Coronary artery (tissue), 2 donors: ENCODE data around the gene PALS1.

ENCODE experiments used
- DNase-seq: peaks from one replicate; pipeline ENCODE4 v3.0.0-alpha.2; 2017; ENCODE audit warnings: low spot score
- H3K27ac ChIP-seq, 2 donors: fragments of 200-600 bp; sonication (generic); one replicate each; pipeline ENCODE4 v1.5.1; 2016 to 2019
- H3K4me3 ChIP-seq: fragments of 200-600 bp; sonication (generic); 2 replicates; pipeline ENCODE4 v1.5.1; 2016; ENCODE audit warnings: mild to moderate bottlenecking, moderate library complexity
- CTCF ChIP-seq: fragments of 200-600 bp; sonication (generic); IDR thresholded peaks from one replicate; pipeline ENCODE4 v1.5.1; 2019; ENCODE audit warnings: antibody characterized with exemption

The PALS1 gene

GRCh38 chr14:67241411-67242167 is at the start of gene PALS1:
Gene PALS1 (plus strand): TSS chr14:67241435. CDS start chr14:67279171, 37,736 bp downstream.
- no peak for TF ChIP-seq CTCF
- Histone ChIP-seq H3K27ac (peak within 1 kb of the TSS; percentile 100), H3K4me3 (peak within 1 kb of the TSS; percentile 100)
- no peak for DNase-seq

DNA sequence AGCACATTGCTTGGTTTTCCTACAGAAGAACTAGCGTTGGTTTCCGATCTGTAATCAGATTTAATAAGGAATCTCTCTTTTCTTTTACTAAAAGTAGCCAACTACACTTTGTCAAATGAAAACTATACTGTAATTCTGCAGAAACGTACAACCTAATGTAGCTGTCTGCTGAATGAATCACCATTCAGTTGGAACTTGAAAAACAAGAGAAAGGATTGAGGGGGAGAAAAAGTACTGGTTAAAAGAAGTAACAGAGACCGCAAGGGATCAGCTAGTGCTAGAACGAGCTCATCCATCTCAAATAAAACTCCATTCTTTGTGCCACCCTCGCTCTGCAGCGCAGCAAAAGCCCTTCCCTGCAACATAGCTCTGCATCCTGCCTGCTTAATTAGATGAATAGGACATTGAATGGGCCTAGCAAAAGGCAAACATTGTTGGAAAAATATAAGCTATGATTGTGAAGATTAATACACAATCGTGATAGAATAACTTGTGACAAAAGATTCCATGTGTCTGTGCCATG is 49.4 kb upstream of the PALS1 start:
- no peak for DNase-seq
- Histone ChIP-seq H3K27ac (no peak overlapping the region), H3K4me3 (no peak overlapping the region)
- TF ChIP-seq CTCF = no peak

DNA sequence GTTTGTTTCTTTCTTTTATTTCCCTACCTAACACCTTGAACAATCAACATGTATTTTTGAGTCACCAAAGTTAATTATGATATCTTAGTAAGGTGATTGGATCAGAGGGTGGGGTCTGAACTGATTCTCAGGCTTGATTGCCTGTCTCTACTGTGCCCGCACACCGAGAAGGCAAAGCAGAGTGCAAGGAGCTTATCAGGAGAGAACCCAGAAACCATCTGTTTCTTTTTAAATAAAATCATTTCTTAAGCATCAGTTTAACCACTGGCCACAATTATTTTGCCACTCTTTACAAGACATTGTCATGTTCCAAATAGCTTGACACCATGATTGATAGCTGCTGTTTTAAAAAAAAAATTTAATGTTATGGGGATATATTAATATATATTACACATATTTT is 48.9 kb upstream of the PALS1 start:
- TF ChIP-seq CTCF = no peak
- Histone ChIP-seq H3K4me3 (no peak overlapping the region), H3K27ac (no peak overlapping the region)
- DNase-seq = no peak

GRCh38 chr14:67195279-67195678 is 46.0 kb upstream of the PALS1 start:
- TF ChIP-seq CTCF = no peak
- Histone ChIP-seq H3K27ac (no peak overlapping the region), H3K4me3 (no peak overlapping the region)
- DNase-seq = no peak

DNA sequence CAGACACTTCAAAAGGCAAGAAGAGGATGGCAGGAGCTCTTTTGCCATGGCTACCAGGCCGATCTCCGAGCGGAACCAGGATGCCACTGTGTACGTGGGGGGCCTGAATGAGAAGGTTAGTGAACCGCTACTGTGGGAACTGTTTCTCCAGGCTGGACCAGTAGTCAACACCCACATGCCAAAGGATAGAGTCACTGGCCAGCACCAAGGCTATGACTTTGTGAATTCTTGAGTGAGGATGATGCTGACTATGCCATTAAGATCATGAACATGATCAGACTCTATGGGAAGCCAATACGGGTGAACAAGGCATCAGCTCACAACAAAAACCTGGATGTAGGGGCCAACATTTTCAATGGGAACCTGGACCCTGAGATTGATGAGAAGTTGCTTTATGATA is 42.2 kb upstream of the PALS1 start:
- H3K4me3 ChIP-seq = no peak overlapping the region
- no peak overlapping the region for H3K27ac ChIP-seq
- no peak for DNase-seq
- TF ChIP-seq CTCF = no peak

- TF ChIP-seq CTCF = no peak
- Histone ChIP-seq H3K27ac (no peak overlapping the region), H3K4me3 (no peak overlapping the region)
- no peak for DNase-seq
Measured at GRCh38 chr14:67207810-67208209, 33.4 kb upstream of the PALS1 start.

DNA sequence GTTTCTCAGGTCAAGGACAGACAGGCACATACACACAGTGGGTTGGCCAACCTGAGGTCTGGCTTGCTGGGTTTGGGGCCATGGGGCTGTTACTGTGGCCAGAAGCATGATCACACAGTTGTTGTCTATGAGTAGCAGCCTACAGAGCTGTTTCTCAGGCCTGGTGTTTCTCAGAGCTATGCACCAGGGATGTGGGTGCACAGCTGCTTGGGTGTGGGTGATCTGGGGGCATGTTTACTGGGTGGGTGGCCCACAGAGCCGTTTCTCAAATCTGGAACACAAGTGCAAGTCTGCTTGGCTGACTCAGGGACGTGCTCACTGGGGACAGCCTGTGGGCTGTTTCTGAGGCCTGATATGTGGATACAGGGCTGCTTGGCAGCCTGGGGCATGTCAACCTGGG is 23.1 kb upstream of the PALS1 start:
- Histone ChIP-seq H3K27ac (no peak overlapping the region), H3K4me3 (no peak overlapping the region)
- DNase-seq = no peak
- TF ChIP-seq CTCF = no peak
